ENCODE measurements around the gene CPNE5. TPM values are rescaled to one million over a fixed set of nuclear protein-coding genes. Genes with fewer than 3 reads are reported as not detected.

CPNE5 gene
- total RNA-seq, 1 donor from 2014 or later: 24.9 TPM

DNA sequence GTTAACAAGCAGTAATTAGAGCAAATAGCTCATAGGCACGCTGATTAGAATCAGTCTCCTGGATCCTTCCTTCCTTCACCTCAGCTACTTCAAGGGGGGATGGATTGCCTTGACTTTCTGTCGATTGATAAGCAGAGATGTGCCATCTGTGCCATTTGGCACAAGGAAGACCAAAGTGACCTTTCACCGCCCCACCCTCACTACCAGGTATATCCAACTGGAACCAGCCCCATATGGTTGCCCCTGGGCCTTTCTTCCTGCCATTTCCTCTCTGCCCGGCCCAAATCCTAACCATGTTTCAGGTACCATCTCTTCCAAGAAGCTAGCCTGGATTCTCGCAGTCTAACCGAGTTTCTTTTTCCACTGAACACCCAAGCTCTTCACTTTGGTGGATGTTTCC, 8.7 kb upstream of the CPNE5 start:
- Mint-ChIP-seq H3K9me3 (ENCODE audit: unreplicated experiment) (no peaks in the 10 kb centered on the region), H3K4me1 (ENCODE audit: unreplicated experiment) (peaks cover 36% of the 10 kb centered on the region), H3K27me3 (ENCODE audit: unreplicated experiment) (peaks cover 6% of the 10 kb centered on the region), H3K4me3 (ENCODE audit: unreplicated experiment) (no peak overlapping the region), H3K27ac (ENCODE audit: unreplicated experiment) (no peak overlapping the region), H3K36me3 (ENCODE audit: low read depth, unreplicated experiment) (peaks cover 10% of the 10 kb centered on the region)
- TF ChIP-seq CTCF (IDR thresholded peaks at IDR 0.05; ENCODE audit: unreplicated experiment): no peak
- DNase-seq (ENCODE audit: low spot score): no peak

DNA sequence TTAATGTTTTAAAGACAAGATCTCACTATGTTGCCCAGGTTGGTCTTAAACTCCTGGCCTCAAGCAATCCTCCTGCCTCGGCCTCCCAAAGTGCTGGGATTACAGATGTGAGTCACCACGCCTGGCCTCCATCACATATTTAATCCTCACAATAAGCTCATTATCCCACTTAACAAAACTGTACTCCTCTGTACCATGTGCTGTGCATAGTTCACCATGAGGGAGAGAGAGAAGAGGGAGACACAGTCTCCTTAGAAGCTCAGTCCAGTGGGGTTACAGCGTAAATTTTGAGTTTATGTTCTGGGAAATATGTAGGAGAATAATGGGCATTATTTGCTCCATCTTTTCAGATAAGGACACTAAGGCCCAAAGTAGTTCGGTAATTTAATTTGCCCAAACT, 7.9 kb upstream of the CPNE5 start:
- no peak for TF ChIP-seq CTCF (IDR thresholded peaks at IDR 0.05; ENCODE audit: unreplicated experiment)
- peaks cover 42% of the 10 kb centered on the region for H3K4me1 Mint-ChIP-seq (ENCODE audit: unreplicated experiment)
- DNase-seq (ENCODE audit: low spot score): no peak
- H3K9me3 Mint-ChIP-seq (ENCODE audit: unreplicated experiment): no peaks in the 10 kb centered on the region
- peaks cover 9% of the 10 kb centered on the region for H3K36me3 Mint-ChIP-seq (ENCODE audit: low read depth, unreplicated experiment)
- H3K27ac Mint-ChIP-seq (ENCODE audit: unreplicated experiment): no peak overlapping the region
- H3K27me3 Mint-ChIP-seq (ENCODE audit: unreplicated experiment): peaks cover 6% of the 10 kb centered on the region
- H3K4me3 Mint-ChIP-seq (ENCODE audit: unreplicated experiment): no peak overlapping the region

DNA sequence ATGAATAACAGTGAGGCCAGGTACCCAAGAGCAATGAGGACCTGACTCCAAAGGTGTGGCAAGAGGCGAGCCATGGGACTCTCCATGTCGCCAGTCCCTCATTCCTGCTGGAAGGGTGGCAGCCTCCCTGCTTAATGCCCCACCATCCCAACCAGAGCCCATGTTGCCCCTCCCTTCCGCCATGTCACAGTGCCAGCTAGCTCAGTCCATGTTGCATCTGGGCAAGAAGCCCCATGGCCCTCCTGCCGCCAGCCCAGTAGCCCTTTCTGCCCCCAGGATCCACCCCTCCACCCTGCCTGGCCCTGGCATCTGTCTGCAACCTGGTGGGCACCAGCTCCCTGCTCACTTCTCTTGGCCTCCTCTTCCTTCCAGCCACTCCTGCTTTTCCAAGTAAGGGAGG, 6.0 kb upstream of the CPNE5 start:
- Mint-ChIP-seq H3K4me1 (ENCODE audit: unreplicated experiment) (peaks cover 46% of the 10 kb centered on the region), H3K27me3 (ENCODE audit: unreplicated experiment) (peaks cover 9% of the 10 kb centered on the region), H3K9me3 (ENCODE audit: unreplicated experiment) (no peaks in the 10 kb centered on the region), H3K4me3 (ENCODE audit: unreplicated experiment) (no peak overlapping the region), H3K36me3 (ENCODE audit: low read depth, unreplicated experiment) (peaks cover 4% of the 10 kb centered on the region), H3K27ac (ENCODE audit: unreplicated experiment) (no peak overlapping the region)
- TF ChIP-seq CTCF (IDR thresholded peaks at IDR 0.05; ENCODE audit: unreplicated experiment): no peak
- no peak for DNase-seq (ENCODE audit: low spot score)

- Mint-ChIP-seq H3K4me3 (ENCODE audit: unreplicated experiment) (no peak overlapping the region), H3K9me3 (ENCODE audit: unreplicated experiment) (no peaks in the 10 kb centered on the region)
These were observed 5.3 kb upstream of the CPNE5 start for GRCh38 chr6:36844232-36845170.

More at GRCh38 chr6:36844232-36845170, 5.3 kb upstream of the CPNE5 start:
- Mint-ChIP-seq H3K4me1 (ENCODE audit: unreplicated experiment) (peaks cover 39% of the 10 kb centered on the region), H3K27me3 (ENCODE audit: unreplicated experiment) (peaks cover 9% of the 10 kb centered on the region), H3K36me3 (ENCODE audit: low read depth, unreplicated experiment) (peaks cover 4% of the 10 kb centered on the region), H3K27ac (ENCODE audit: unreplicated experiment) (no peak overlapping the region)
- no peak for DNase-seq (ENCODE audit: low spot score)
- no peak for TF ChIP-seq CTCF (IDR thresholded peaks at IDR 0.05; ENCODE audit: unreplicated experiment)
